Measurements from ENCODE around the gene FMO1.

- TF ChIP-seq, protein P1, sequence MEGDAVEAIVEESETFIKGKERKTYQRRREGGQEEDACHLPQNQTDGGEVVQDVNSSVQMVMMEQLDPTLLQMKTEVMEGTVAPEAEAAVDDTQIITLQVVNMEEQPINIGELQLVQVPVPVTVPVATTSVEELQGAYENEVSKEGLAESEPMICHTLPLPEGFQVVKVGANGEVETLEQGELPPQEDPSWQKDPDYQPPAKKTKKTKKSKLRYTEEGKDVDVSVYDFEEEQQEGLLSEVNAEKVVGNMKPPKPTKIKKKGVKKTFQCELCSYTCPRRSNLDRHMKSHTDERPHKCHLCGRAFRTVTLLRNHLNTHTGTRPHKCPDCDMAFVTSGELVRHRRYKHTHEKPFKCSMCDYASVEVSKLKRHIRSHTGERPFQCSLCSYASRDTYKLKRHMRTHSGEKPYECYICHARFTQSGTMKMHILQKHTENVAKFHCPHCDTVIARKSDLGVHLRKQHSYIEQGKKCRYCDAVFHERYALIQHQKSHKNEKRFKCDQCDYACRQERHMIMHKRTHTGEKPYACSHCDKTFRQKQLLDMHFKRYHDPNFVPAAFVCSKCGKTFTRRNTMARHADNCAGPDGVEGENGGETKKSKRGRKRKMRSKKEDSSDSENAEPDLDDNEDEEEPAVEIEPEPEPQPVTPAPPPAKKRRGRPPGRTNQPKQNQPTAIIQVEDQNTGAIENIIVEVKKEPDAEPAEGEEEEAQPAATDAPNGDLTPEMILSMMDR (conservative IDR thresholded peaks at IDR 0.05; ENCODE audit: low read length), result no peak
- no peak for TF ChIP-seq EZH2phosphoT487 (IDR thresholded peaks at IDR 0.05; ENCODE audit: borderline replicate concordance, low read depth, low read length)
Measured at GRCh38 chr1:171295821-171296220, 47.5 kb downstream of the FMO1 start.
